CD14-positive monocyte (primary cell): ENCODE data around the gene CPEB2. TPM values are rescaled to one million over a fixed set of nuclear protein-coding genes. Genes with fewer than 3 reads are reported as not detected.
A peak's percentile ranks its signal among the peaks of the same experiment; 100 is the strongest.

ENCODE experiments used
- DNase-seq, 3 donors: peaks; one replicate each; pipeline ENCODE4 v3.0.0-alpha.2; 2011 to 2022
- H2AFZ ChIP-seq: 2 replicates; pipeline ENCODE4 v1.6.0; 2012; ENCODE audit warnings: mild to moderate bottlenecking, low read depth, low read length, inconsistent platforms; ENCODE audit not compliant: insufficient read depth, poor library complexity, severe bottlenecking
- H3K27ac ChIP-seq, 2 donors: 1 replicate in 1 of 2; 2 replicates in 1 of 2; pipeline ENCODE4 v1.5.1; 2012 to 2013; ENCODE audit warnings: low read length in 2 of 2, control low read depth in 1 of 2, inconsistent platforms in 1 of 2, low read depth in 1 of 2, mild to moderate bottlenecking in 1 of 2
- H3K27me3 ChIP-seq, 2 donors: one replicate each; pipeline versions ENCODE4 v1.6.0 to v1.6.1; 2011 to 2013; ENCODE audit warnings: low read length in 2 of 2; ENCODE audit not compliant: control insufficient read depth in 2 of 2, insufficient read depth in 2 of 2
- H3K36me3 ChIP-seq, 2 donors: replicated peaks in 1 of 2; 1 replicate in 1 of 2; 2 replicates in 1 of 2; pipeline versions ENCODE4 v1.5.1 to v1.6.1; 2012 to 2013; ENCODE audit warnings: low read length in 2 of 2, control low read depth in 1 of 2, inconsistent platforms in 1 of 2, mild to moderate bottlenecking in 1 of 2; ENCODE audit not compliant: insufficient read depth in 2 of 2, control insufficient read depth in 1 of 2
- H3K4me1 ChIP-seq, 2 donors: 1 replicate in 1 of 2; 2 replicates in 1 of 2; pipeline versions ENCODE4 v1.5.1 to v1.6.1; 2012 to 2013; ENCODE audit warnings: low read length in 2 of 2, control low read depth in 1 of 2, inconsistent platforms in 1 of 2, mild to moderate bottlenecking in 1 of 2, moderate library complexity in 1 of 2; ENCODE audit not compliant: insufficient read depth in 2 of 2, control insufficient read depth in 1 of 2
- H3K4me2 ChIP-seq: replicated peaks from 2 replicates; pipeline ENCODE3; 2012; ENCODE audit warnings: low read length, moderate library complexity, mild to moderate bottlenecking; ENCODE audit not compliant: poor library complexity, severe bottlenecking; ENCODE audit errors: extremely low read depth
- H3K4me3 ChIP-seq, 3 experiments: fragments of 200-600 bp in 1 of 3; sonication (generic) in 1 of 3; replicated peaks in 1 of 3; 1 replicate in 2 of 3; 2 replicates in 1 of 3; pipeline ENCODE4 v1.5.1; 2011 to 2013; ENCODE audit warnings: low read length in 3 of 3, mild to moderate bottlenecking in 3 of 3, control low read depth in 2 of 3, low read depth in 2 of 3, inconsistent platforms in 1 of 3, moderate library complexity in 1 of 3
- H3K79me2 ChIP-seq: 2 replicates; pipeline ENCODE4 v1.6.0; 2012; ENCODE audit warnings: mild to moderate bottlenecking, control low read depth, inconsistent platforms, low read length, moderate library complexity; ENCODE audit not compliant: insufficient read depth
- H3K9ac ChIP-seq: 2 replicates; pipeline ENCODE4 v1.6.0; 2017; ENCODE audit warnings: low read length, mild to moderate bottlenecking; ENCODE audit not compliant: insufficient read depth, poor library complexity, severe bottlenecking
- H3K9me3 ChIP-seq, 2 donors: replicated peaks in 1 of 2; 1 replicate in 1 of 2; 2 replicates in 1 of 2; pipeline versions ENCODE4 v1.5.1 to v1.6.1; 2012 to 2013; ENCODE audit warnings: low read length in 2 of 2, control low read depth in 1 of 2; ENCODE audit not compliant: control insufficient read depth in 1 of 2, insufficient read depth in 1 of 2
- H4K20me1 ChIP-seq: 2 replicates; pipeline ENCODE4 v1.6.0; 2012; ENCODE audit warnings: mild to moderate bottlenecking, low read length, control low read depth, moderate library complexity; ENCODE audit not compliant: insufficient read depth
- H3K27ac Mint-ChIP-seq, 7 donors: one replicate each; pipeline ENCODE4 v1.8.0; 2020; ENCODE audit warnings: mild to moderate bottlenecking in 7 of 7, mixed read lengths in 7 of 7, moderate library complexity in 6 of 7, inconsistent platforms in 2 of 7
- H3K27me3 Mint-ChIP-seq, 3 donors: one replicate each; pipeline ENCODE4 v1.8.0; 2021 to 2022; ENCODE audit warnings: low read depth in 3 of 3, mild to moderate bottlenecking in 3 of 3, mixed read lengths in 3 of 3, moderate library complexity in 3 of 3, inconsistent platforms in 1 of 3
- H3K36me3 Mint-ChIP-seq, 2 donors: one replicate each; pipeline ENCODE4 v1.8.0; 2020; ENCODE audit warnings: mixed read lengths in 2 of 2, inconsistent platforms in 1 of 2, mild to moderate bottlenecking in 1 of 2
- H3K4me1 Mint-ChIP-seq: one replicate; pipeline ENCODE4 v1.8.0; 2020; ENCODE audit warnings: mild to moderate bottlenecking, mixed read lengths
- H3K4me3 Mint-ChIP-seq, 2 donors: one replicate each; pipeline ENCODE4 v1.8.0; 2020; ENCODE audit warnings: mild to moderate bottlenecking in 2 of 2, mixed read lengths in 2 of 2, moderate library complexity in 1 of 2
- H3K9me3 Mint-ChIP-seq, 7 donors: one replicate each; pipeline ENCODE4 v1.8.0; 2020 to 2022; ENCODE audit warnings: mixed read lengths in 7 of 7, mild to moderate bottlenecking in 6 of 7, moderate library complexity in 6 of 7, inconsistent platforms in 2 of 7
- CTCF ChIP-seq: fragments of 200-600 bp; IDR thresholded peaks from one replicate; pipeline ENCODE4 v1.8.0; 2022; ENCODE audit warnings: antibody characterized with exemption, mild to moderate bottlenecking
- WGBS: methylation state at CpG from one replicate; pipeline ENCODE4 v1.1.5; 2013; ENCODE audit warnings: missing lambda C conversion rate; ENCODE audit not compliant: insufficient coverage; 5-methylcytosine and 5-hydroxymethylcytosine counted together
- intact Hi-C, 2 donors: fragments of 100-400 bp; cut with micrococcal nuclease; formaldehyde crosslinking; loops; one replicate each; pipeline versions ENCODE4 v1.15.0 to v1.15.1; 2023
- polyA plus RNA-seq, 3 donors: library from polyadenylated mRNA; depleted of rRNA in 1 of 3; unstranded in 2 of 3; stranded (reverse) in 1 of 3; fragments of 300-500 nt in 2 of 3; fragments of >200 nt in 1 of 3; fragmentation: Illumina TruSeq in 2 of 3; gene quantifications; 1 replicate in 2 of 3; 2 replicates in 1 of 3; pipeline ENCODE4 v1.2.3, GENCODE V29; 2012 to 2021

CPEB2 gene
- polyA plus RNA-seq, 3 donors: 1.6 to 8.2 (median 1.7) TPM

DNA sequence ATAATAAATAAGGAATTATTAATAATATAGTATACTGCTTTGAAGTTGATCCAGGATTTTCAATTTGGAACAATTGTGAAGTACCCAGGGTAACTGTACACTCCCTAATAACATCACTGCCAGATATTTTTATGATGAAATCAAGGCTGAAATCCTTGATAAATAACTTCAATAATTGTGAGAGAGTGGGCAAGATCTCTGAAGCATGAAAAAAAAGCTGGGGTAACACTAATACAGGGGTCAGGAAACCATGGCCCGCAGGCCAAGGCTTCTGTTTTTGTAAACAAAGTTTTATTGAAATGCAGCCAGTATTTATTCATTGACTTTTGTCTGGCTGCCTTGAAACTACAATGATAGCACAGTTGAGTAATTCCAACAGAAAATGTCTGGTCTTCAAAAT is 41.6 kb downstream of the CPEB2 start:
- intact Hi-C loops: no loop called here
- Histone ChIP-seq H3K36me3 (peaks cover 17 to 50% of the 10 kb centered on the region in 2 donors), H3K79me2 (peaks cover 2% of the 10 kb centered on the region), H2AFZ (no peak overlapping the region), H3K27me3 (no peaks in the 10 kb centered on the region), H3K27ac (no peak overlapping the region), H3K9me3 (no peaks in the 10 kb centered on the region), H3K4me3 (no peak overlapping the region), H3K4me1 (no peaks in the 10 kb centered on the region), H4K20me1 (peaks cover 25% of the 10 kb centered on the region), H3K9ac (no peak overlapping the region), H3K4me2 (no peak overlapping the region)
- Mint-ChIP-seq H3K27ac (no peak overlapping the region), H3K27me3 (no peaks in the 10 kb centered on the region), H3K36me3 (peaks cover 50 to 56% of the 10 kb centered on the region in 2 donors), H3K4me3 (no peak overlapping the region), H3K4me1 (peaks cover 2% of the 10 kb centered on the region), H3K9me3 (no peaks in the 10 kb centered on the region)
- TF ChIP-seq CTCF: no peak
- DNase-seq: no peak
- 100% methylated on average over 1 of the region's 1 CpG for WGBS

GRCh38 chr4:15054541-15054940 is 52.3 kb downstream of the CPEB2 start:
- Mint-ChIP-seq H3K4me1 (peaks cover 2% of the 10 kb centered on the region), H3K36me3 (peaks cover 31 to 52% of the 10 kb centered on the region in 2 donors)
- peaks cover 77 to 84% of the 10 kb centered on the region in 2 donors for H3K36me3 ChIP-seq

More at GRCh38 chr4:15054541-15054940, 52.3 kb downstream of the CPEB2 start:
- Mint-ChIP-seq H3K27ac (peak overlapping the region in 2 of 7 donors; percentile 2 to 25), H3K27me3 (no peaks in the 10 kb centered on the region), H3K9me3 (peaks cover 0 to 3% (median 0%) of the 10 kb centered on the region in 7 donors), H3K4me3 (no peak overlapping the region)
- no peak for DNase-seq
- H3K4me3 ChIP-seq: no peak overlapping the region
- no peaks in the 10 kb centered on the region for H3K9me3 ChIP-seq
- no peak overlapping the region for H3K4me2 ChIP-seq
- H3K9ac ChIP-seq: no peak overlapping the region
- no peak overlapping the region for H3K27ac ChIP-seq
- intact Hi-C loops: no loop called here
- H4K20me1 ChIP-seq: peaks cover 12% of the 10 kb centered on the region
- H3K4me1 ChIP-seq: no peaks in the 10 kb centered on the region
- H3K27me3 ChIP-seq: no peaks in the 10 kb centered on the region
- H2AFZ ChIP-seq: no peak overlapping the region
- WGBS: no CpG with 5 or more reads among the region's 2 CpGs
- H3K79me2 ChIP-seq: no peaks in the 10 kb centered on the region
- TF ChIP-seq CTCF: no peak
